ENCODE measurements around the gene RFT1.

Gene RFT1

DNA sequence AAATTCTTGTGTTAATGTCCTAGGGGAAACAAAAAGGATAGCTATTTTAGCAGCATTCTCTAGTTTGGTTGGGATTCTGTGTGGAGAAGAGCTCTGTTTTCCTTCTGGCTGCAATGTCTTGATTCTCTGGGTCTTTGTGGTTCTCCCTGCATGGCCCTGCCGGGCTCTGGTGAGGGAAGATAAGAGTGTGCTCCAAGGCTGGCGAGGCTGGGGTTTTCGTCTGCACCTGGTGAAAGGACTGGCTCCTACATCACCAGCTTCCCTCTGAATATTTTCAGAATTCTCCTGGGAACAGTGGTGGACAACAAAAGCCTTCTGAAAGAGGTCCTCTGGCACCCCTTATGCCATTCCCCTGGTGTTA, 46.3 kb downstream of the RFT1 start:
- DNase-seq: no peak

DNA sequence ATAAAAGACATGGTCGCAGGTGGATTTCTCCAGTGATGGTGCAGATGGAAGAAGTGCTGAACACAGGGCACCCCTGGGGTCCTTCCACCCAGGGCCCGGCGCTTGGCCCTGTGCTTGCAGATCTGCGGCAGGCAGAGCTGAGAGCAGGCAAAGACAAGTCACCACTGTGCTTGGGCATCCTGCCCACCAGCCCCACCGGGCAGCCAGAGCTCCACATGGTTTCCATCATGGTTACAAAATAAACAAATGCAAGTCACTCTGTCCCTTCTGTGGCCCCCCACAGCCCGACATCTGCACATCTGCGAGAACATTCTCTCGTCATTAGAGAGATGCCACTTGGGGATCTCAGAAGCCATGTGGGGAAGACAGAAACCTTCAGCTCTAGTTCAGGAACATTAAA, 46.7 kb downstream of the RFT1 start:
- peak; percentile 29 for DNase-seq

DNA sequence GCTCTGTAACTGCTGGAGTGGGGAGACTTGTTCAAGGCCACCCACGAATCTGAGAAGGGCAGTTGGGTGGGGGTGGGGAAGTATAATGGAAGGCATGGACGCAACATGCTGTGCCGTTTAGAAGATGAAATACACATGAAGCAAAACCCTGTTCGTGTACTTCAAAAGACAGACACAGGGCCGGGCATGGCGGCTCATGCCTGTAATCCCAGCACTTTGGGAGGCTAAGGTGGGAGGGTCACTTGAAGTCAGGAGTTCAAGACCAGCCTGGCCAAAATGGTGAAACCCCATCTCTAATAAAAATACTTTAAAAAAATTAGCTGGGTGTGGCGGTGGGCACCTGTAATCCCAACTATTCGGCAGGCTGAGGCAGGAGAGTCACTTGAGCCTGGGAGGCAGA, 47.5 kb downstream of the RFT1 start:
- DNase-seq: no peak

DNA sequence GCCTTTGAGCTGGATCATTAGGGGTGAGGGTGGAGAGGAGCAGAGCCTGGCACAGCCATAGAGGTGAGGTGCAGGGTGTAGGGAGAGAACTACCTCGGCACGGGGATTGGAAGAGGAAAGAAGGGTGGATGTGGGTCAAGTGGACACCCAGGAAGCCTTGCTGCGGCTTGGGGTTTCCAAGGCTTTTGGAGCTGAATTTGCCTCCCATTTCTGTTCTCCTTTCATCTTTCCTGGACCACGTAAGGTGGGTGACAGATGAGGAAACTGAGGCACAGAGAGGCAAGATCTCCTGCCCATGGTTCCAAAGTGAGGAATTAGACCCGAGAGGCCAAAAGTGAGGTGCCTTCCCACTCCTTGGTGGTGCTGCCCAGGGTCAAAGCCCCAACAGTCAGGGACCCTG, 48.9 kb downstream of the RFT1 start:
- DNase-seq: no peak

DNA sequence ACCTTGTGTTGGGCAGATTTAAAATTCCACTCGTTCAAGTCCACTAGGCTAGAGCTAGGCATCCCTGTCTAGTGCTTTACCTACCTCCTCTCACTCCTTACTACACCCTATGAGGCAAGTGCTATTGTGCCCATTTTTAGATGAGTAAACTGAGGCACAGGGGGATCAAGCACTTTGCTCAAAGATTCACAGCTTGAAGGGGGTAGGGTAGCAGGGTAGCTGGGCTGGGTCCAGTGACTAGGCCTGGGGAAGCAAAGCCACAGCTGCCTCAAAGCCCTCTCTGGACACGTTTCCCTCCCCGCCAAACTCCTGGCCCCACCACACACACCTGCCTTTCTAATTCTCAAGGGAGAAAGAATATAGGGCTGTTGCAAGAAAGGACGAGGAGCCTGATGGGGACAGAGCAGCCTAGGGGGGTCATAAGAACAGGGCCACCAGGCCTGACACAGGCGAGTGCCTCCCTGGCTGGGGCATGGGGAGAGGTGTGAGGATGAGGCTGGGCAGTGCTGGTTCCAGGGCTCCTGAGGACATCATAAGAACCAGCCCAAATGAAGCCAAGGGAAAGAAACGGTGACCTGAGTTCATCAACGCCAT, 49.5 kb downstream of the RFT1 start:
- no peak for DNase-seq

DNA sequence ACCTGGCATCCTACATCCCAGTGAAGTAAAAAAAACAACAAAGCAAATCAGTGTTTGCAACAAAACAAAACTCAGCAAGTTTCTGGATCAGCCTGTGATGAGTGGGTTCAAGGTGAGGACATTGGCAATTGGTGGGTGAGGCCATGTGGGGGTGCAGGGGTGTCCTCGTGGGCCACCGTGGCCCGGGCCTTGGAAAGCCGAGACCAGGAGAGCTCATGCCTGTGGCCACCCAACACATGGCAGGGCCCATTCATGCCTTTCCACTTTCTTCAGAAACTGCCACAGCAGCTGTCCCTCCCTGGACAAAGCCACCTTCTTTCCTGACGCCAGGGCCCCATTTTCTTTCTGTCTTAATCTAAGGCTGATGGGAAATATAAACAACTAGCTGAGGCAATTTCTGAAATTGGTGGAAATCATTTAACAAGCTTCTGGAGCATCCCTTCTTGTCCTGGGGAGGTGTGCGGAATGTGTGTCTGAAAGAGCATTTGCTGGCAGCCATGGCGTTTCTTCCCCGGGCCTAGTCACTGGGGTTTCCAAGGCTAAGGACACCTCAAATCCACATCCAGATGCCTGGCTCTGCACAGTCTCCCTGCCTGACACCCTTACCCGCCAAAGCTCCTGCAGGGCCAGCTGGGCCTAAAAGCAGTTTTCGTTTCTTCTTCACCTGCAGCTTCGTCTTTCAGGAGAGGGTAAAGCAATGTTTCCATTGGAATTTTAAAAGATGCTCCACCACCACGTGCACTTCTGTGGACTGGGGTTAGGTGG, 50.3 kb downstream of the RFT1 start:
- no peak for DNase-seq

DNA sequence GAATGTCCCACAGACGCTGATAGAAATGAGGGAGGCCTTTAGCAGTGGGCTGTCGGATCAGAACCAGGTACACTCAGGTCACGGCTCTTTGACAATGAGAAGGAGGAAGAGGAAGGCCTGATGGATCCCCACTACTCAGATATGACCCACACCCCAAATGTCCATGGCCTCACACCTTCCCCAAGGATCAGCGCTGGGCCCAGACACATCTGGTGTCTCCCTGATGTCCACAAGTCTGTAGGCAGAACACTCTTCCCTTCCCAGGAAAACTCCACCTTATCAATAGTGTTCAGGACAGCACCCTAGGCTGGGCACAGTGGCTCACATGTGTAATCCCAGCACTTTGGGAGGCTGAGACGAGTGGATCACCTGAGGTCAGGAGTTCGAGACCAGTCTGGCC, 51.1 kb downstream of the RFT1 start:
- no peak for DNase-seq

DNA sequence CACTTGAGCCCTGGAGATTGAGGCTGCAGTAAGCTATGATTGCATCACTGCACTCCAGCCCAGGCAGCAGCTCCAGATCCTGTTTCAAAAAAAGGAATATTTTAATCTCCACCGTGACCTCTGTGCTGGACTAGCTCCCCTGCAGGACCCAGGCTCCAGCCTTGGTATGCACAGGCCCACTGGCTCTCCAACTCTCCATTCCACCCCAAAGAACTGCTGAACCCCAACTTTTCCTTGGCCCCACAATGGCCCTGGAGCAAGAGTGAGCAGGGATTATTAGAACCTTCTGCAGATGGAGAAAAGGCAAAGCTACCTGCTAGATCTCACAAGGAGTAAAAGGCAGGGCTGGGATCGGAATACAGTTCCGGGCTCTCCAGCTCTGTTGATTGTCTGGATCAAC, 51.6 kb downstream of the RFT1 start:
- DNase-seq: no peak

DNA sequence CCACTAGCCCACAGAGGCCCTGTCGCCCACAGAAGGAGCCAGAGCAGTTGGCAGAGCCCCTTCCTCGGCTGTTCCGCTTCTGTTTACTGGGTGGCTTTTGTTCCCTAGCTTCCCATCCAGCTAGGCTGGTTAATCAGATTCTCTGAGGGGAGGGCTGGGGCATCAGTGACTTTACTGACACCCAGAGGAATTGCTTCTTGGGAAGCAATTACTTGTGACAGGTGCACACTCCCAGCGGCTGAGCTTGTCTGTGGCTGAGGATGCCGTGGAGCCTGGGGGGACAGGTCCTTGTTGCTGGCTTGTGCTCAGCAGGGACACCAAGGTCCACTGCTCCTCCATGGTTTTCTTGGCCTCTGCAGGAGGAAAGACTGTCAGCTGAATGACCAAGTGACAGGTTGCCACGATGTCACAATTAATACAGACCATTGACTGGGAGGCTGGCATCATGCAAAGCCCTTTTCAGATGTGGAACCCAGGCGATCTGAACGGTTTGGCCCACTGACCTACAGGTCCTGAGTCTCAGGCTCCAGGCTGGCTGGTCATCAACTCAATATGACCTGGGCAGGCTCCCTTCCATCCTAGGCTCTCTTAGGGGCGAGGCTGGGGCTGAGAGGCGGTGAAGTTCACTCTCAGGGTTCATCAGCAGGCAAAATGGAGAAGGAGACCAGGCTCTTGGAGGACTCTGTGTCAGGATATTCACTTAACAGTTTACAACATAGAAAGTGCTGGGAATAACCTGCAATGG, 52.6 kb downstream of the RFT1 start:
- no peak for DNase-seq

DNA sequence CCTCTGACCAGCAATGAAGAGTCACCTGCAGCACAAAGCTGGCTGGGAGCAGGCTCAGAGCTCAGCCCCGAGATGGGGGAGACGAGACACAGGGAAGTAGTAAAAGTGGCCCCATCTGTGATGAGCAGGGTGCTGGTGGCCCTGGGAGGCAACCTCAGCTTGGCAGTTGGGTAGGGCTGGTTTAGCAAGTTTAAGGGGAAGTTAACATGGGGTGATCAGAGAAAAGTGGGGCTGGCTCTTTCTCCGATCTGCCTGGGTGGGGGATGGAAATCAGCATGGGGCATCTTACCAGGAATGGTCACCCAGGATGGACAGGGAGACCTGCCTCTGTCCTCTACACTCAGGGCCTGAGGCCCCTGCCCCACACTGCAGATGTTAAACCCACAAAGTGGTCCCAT, 54.5 kb downstream of the RFT1 start:
- no peak for DNase-seq

DNA sequence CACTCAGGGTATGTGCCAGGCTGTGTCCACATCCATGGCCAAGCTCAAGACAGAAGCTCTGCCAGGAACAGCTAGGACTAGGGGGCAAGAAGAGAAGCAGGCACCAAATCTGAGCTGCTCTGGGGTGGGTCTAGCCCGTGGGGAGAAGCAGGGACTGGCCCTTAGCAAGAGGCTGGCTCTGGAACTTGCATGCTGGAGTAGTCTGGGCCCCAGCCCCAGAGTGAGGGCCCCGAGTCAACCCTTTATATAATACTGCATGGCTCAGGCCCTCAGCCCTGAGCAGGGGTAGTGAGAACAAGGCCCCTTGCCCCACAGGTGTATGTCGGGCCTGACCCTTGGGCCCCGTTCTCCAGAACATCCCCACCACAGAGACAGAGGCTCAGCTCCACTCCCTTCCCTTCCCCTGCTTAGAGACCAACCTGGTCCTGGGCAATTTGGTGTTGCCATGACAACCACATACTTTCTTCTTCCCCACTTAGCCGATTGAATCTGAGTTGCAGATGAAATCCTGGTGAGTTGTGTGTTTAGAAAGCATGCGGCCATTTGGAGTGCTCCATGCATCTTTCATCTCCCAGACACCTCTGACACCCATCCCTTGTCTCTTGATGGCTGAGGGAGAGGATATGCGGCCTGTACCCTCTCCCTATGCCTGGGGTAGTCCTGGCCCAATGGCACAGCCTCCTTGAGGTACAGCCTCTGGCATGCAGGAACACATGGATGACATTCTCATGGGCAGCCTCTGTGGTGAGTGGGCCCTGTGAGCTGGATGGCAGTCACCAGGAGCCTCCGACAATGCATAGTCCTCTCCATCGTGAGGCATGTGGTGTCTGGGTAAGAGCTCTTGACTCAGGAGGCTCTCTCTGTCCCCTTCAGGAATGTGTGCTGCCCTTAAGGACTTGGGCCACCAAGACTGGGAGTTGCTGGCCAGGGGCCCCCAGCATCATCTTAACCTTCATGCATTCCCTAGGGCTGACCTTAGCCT, 55.2 kb downstream of the RFT1 start:
- DNase-seq: no peak

DNA sequence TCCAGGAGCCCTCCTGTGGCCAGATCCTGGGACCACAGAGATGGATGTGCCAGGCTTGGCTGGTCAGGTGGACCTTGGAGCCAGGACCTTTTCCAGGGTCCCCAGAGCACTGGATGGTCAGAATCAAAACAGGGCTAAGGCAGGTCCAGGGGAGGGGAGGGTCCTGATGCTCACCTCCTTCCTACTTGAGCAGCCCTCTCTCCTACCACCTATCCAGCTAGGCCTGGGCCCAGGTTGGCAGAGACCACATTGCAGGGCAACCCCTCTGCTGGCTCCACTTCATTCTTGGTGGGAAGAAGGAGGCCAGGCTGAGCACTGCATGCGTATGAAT, 55.9 kb downstream of the RFT1 start:
- no peak for DNase-seq

DNA sequence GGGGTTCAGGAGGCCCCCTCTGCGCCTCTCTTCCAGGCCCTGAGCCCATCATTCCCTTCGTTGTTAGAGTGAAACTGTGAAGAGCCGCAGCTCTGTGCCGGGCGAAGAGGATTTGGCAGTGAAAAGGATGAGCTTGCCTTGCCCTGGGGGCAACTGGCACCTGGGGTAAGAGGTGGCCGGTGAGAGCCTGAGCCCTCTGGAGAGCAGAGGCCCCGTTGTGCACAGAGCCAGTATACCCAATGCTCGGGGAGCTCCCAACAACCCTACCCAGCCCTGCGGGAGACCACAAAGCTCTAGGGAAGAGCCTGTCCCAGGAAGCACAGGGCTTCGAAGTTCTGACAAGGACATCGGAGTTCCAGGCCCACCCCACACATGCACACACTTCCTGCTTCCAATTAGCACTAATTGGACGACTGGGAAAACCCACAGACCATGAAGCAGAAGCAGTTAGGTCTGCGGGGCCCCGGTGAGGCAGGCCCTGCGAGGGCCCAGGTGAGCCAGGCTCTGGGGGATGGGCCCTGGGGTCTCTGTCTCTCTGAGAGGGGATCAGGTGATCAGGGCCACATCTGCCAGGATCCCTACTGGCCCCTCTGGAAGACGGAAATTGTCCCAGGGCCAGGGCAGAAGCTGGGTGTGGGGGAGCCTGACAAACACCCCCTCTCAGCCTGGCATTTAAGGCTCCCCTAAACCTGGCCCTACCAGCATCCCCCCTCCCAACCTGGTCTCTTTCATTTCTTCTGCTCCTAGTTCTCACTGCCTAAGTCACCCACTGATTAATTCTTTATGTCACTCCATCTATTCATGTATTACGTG, 56.5 kb downstream of the RFT1 start:
- no peak for DNase-seq

DNA sequence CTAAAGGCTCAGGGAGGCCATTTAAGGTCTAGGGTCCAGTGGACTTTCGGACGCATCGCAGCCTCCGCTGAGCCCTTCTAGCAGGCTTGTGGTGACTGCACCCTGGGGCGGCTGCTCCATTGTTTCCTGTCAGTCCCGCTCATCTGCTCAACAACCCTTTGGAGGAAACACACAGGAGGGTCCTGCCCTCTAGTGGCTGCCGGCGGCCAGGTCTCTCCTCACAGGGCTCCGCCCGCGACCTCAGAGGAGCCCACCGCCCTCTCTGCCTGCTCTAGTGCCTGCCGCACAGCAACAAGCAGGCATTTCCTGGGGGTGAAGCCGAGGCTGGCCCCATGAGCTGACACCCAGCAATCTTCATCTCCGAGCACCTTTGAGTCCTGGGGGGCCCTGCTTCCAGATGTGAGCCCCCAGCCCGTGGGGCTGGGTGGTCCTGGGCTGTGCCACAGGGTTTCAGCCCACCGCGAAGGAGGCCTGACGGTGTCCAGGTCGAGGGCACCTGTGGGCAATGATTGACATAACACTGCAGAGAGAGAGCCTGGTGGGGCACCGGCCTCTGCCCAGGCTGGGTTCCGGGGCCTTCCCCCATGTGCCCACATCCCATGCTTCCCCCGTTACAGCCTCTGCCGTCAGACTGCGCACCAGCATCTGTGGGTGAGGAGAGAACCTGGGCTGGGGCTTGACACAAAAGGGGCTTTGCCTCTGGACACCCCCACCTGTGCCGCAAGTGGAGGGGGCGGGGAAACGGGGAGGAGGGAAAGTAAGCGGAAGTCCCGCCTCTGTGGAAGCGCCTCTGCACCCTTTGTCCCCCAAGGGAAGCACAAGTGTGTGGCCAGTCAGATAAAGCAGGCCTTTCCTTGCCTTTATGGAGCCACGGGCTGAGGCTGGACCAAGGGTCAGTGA, 57.3 kb downstream of the RFT1 start:
- DNase-seq: peak; percentile 37

DNA sequence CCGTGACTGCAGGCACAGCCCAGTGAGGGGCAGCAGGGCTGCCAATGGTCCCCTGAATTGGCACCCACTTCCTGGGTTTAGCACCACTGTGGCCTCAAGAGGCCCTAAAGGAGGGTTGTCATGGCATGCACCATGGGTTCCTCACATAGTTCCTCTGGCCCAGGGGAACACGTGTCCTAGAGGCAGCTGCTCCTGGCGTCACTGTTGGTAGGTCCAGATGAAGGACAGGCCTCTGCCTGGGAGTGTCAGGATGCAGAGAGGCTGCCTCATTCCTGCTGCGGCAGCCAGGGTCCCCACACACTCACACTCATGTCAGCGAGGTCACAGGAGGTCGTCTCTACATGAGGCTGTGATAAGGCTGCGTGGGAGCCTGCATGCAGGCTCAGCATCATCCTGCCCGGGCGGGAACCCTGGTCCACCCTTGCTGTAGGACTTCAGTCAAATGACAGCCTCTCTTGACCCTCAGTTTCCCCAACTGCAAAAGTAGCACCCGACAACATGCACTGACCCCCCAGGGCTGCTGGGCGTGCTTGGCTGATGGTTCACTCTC, 58.3 kb downstream of the RFT1 start:
- DNase-seq: no peak

DNA sequence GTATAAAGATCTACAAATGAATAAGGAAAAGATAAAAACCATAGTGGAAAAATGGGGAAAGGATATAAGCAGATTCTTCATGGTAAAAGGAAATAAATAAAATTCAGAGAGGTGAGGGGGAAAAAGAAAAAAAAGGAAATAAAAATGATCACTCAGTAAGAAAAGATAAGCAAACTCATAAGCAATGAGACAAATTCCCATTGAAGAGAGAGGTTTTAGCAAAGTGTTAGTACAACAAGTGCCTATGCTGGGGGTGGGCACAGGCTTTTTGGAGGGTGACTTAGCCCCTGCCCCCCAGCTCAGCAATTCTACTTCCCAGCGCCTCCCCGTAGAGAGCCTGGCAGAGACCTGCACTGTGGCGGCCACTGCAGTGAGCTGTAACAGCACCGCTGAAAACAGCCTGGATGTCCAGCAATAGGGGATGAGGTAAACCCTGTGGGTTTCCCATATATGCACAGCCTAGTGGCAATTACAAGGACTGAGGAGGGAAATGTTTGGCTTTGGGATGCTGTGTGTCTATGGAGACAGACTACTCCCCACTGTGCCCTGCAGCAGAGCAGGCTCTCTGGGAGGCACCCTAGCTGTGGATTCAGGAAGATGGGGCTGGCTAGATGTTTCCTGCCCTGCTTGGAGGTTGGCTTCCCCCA, 60.7 kb downstream of the RFT1 start:
- DNase-seq: no peak

DNA sequence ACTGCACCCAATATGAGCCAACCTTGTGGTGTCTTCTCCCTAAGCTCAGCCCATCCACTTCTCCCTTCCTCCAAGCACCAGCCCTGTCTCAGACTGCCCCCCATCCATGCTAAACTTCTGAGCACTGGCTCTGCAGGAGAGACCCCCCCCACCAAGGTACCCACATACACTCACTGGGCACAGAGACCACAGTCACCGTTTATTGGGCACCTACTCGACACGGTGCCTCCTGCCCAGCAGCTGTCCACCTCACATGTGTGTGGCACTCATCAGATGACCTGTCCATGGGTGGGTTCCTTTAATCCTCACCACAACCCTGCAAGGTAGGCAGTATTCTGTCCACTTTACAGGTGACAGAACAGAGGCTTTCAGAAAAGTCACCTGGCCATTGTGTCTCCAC, 62.1 kb downstream of the RFT1 start:
- DNase-seq: no peak

DNA sequence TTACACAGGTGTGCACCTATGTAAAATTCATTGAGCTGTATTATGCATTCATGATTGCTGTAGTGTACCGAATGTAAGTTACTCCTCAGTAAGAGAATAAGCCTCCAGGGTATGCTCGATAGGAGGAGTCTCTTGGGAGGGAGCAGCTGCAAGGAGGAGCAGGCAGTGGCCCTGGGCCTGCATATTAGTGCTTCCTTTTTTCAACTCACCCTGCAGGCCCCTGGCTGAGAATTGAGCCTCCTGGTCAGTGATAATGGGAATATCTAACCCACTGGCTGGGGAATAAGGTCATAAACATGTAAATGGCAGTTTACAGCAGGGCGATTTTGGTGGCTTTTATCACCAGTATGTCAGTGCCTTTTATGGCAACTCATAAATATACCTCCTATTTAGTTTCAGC, 62.7 kb downstream of the RFT1 start:
- DNase-seq: no peak

DNA sequence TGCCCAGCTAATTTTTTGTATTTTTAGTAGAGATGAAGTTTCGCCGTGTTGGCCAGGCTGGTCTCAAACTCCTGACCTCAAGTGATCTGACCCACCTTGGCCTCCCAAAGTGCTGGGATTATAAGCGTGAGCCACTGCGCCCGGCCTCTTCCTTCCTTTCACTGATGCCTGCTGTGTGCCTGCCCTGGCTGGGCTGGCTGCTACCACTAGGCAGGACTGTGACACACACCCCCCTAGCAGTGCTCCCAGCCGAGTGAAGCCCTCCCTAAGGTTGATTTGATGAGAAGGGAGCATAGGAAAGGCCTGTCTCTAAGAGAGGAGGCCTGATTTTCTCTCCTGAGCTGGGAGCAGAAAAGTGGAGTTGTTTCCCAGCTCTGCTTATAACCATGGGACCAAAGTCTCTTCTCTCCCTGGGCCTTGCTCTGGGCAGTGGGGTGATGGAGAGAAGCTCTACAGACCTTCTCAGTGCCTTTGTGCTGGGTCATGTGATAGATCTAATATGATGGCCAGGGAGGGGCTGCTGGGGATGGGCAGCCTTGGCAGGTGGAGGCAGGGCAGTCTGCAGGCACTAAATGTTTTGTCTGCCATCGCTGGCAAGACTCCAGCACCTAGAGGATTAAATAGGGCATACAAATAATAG, 64.3 kb downstream of the RFT1 start:
- DNase-seq: no peak

DNA sequence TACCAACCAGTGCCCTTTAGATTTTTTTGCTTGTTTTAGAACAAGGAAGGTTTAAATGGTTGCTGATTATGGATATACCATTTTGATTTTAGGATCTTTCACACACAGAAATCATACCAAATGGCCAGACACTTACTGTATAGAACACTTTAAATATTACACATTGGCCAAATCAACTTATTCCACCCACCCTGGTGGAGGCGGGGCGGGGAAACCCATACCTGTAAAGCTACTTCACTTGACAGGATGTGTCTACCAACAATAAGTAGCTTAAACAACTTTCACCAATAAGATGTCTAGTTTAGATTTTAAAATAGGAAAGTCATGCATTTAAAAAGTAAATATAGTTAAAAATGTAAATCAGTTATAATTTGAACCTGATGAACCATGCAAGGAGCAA, 67.3 kb downstream of the RFT1 start:
- DNase-seq: no peak
